Activated CD8-positive, alpha-beta T cell treated with anti-CD3 and anti-CD28 coated beads for 36 hours (primary cell): ENCODE results near the gene CXXC5. TPM values are rescaled to one million over a fixed set of nuclear protein-coding genes. Genes with fewer than 3 reads are reported as not detected.

ENCODE experiments used
- ATAC-seq: fragments of 200-7000 bp; cut with Tn5 transposase; one replicate; pipeline ENCODE4 v1.10.0; 2021; ENCODE audit warnings: mild to moderate bottlenecking, moderate library complexity
- CTCF ChIA-PET: fragments of 350-600 bp; sonication (Branson Sonifier 250); formaldehyde crosslinking; loops from one replicate; lab custom pipeline; 2021; ENCODE audit warnings: antibody characterized with exemption; lab: Charles Lee
- POLR2A ChIA-PET: fragments of 350-600 bp; sonication (Branson Sonifier 250); formaldehyde crosslinking; loops from one replicate; lab custom pipeline; 2021; ENCODE audit warnings: antibody characterized with exemption; lab: Charles Lee
- DNase-seq: peaks from one replicate; pipeline ENCODE4 v3.0.0-alpha.2; 2020
- H3K27ac Mint-ChIP-seq: one replicate; pipeline ENCODE4 v1.8.0; 2021; ENCODE audit warnings: mild to moderate bottlenecking, mixed read lengths
- H3K27me3 Mint-ChIP-seq: one replicate; pipeline ENCODE4 v1.8.0; 2021; ENCODE audit warnings: mixed read lengths
- H3K36me3 Mint-ChIP-seq: one replicate; pipeline ENCODE4 v1.8.0; 2021; ENCODE audit warnings: low read depth, mixed read lengths
- H3K4me1 Mint-ChIP-seq: one replicate; pipeline ENCODE4 v1.8.0; 2021; ENCODE audit warnings: low read depth, mixed read lengths
- H3K4me3 Mint-ChIP-seq: one replicate; pipeline ENCODE4 v1.8.0; 2021; ENCODE audit warnings: mild to moderate bottlenecking, moderate library complexity, mixed read lengths
- H3K9me3 Mint-ChIP-seq: one replicate; pipeline ENCODE4 v1.8.0; 2021; ENCODE audit warnings: mixed read lengths
- intact Hi-C: fragments of 100-400 bp; cut with micrococcal nuclease; formaldehyde crosslinking; loops from one replicate; pipeline ENCODE4 v1.10.0; 2022
- total RNA-seq, 2 experiments: library from RNA; stranded (reverse); gene quantifications; one replicate each; pipeline ENCODE4 v1.2.3, GENCODE V29; 2021
- TF ChIP-seq, protein P1 (sequence below): fragments of 200-600 bp; IDR thresholded peaks from one replicate; pipeline ENCODE4 v1.8.0; 2022; ENCODE audit warnings: antibody characterized with exemption, mild to moderate bottlenecking

Gene CXXC5
- total RNA-seq, 2 experiments from 2014 or later: 3.5 to 4.3 TPM

DNA sequence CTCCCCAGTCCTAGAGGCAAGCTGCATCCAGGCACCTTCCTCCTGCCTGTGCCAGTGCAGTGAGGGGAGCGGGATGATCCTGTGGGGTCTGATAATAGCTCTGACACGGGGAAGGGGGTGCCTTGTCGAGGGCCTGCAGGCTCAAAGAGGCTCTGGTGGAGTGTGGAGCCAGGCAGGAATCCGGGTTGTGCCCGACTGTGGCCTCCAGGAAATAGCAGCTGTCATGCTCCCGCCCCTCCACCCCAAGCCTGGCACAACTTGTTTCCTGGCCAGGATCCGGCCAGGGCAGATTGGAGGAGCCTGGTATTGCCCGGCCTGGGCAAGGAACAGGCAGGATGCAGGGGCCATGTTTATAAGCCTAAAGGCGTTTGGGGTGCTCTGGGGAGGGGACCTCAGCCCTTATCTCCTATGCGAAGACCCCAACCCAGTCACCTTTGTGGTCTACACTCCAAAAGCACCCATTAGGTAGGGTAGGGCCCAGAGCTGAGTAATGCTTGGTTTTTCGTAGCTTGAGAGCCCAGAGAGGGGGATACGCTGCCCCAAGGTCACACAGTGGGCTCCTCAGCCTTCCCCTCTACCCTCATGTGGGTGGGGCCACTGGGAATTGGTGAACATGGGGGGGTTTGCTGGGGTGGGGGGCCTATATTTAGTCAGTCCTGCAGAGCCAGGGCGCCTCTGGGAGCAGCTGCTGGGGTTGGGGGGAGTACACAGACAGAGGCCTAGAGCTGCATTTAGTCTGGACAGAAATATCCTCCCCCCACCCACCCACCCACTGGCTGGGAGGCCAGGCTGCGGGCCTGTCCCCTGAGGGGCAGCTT lies 12.2 kb downstream of the CXXC5 start:
- ChIA-PET POLR2A (interaction anchor here (1.1 to 2.1 kb wide), 3 partner anchors 8 to 12 kb away, joined by 3 to 7 read pairs (median 4); partner anchors contain the start of gene CXXC5), CTCF (interaction anchor here (1.2 to 2.7 kb wide), 2 partner anchors 10 to 105 kb away, joined by 4 to 6 read pairs; no protein-coding TSS in a partner anchor)
- intact Hi-C loops: no loop called here
- H3K27ac Mint-ChIP-seq: no peak overlapping the region
- no peaks in the 10 kb centered on the region for H3K36me3 Mint-ChIP-seq
- H3K4me1 Mint-ChIP-seq: peaks cover 37% of the 10 kb centered on the region
- H3K4me3 Mint-ChIP-seq: no peak overlapping the region
- ATAC-seq (no peak), DNase-seq (no peak)
- H3K27me3 Mint-ChIP-seq: peaks cover 4% of the 10 kb centered on the region
- H3K9me3 Mint-ChIP-seq: no peaks in the 10 kb centered on the region
- TF ChIP-seq, protein P1, sequence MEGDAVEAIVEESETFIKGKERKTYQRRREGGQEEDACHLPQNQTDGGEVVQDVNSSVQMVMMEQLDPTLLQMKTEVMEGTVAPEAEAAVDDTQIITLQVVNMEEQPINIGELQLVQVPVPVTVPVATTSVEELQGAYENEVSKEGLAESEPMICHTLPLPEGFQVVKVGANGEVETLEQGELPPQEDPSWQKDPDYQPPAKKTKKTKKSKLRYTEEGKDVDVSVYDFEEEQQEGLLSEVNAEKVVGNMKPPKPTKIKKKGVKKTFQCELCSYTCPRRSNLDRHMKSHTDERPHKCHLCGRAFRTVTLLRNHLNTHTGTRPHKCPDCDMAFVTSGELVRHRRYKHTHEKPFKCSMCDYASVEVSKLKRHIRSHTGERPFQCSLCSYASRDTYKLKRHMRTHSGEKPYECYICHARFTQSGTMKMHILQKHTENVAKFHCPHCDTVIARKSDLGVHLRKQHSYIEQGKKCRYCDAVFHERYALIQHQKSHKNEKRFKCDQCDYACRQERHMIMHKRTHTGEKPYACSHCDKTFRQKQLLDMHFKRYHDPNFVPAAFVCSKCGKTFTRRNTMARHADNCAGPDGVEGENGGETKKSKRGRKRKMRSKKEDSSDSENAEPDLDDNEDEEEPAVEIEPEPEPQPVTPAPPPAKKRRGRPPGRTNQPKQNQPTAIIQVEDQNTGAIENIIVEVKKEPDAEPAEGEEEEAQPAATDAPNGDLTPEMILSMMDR: no peak

DNA sequence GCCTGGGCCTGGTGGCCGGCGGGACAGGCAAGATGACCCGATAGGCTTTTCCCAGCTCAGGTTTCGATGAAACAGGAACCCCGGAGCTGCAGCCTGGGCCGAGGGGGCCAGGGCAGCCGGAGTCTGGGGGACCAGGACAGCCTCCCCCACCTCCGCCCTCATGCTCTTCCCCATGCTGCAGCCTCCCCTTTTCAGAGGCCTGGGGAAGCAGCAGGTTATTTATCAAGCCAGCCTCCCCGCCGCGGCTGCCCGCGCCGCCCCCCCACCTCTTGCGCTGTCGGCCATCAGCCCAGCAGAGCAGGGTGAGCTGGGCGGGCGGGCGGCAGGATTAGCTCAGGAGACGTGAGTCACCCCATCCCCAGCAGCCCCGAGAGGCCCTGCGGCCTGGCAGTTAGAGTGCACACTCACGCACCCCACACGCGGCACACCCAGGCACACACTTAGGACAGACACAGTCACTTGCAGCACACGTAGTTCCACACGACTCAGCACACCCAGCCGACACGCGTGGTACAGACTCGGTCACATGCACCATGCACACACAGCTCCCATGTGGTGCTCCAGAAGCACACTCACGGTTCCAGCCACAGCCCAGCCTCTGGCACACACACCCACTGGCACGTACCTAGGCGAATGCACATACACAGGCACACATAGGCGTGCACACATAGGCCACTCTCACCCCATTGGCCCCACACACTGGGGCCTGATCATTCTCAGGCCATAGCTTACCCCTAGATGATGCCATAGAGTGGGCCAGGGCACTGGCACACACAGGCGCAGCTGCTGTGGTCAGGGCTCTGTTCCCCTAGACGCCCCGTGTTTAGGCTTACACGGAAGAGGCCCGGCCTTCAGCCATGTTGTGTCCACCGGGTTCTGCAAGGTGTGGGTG lies 13.0 kb downstream of the CXXC5 start:
- Mint-ChIP-seq H3K9me3 (no peaks in the 10 kb centered on the region), H3K27me3 (peaks cover 3% of the 10 kb centered on the region), H3K36me3 (no peaks in the 10 kb centered on the region), H3K4me1 (peaks cover 37% of the 10 kb centered on the region), H3K27ac (peak overlapping the region; percentile 52), H3K4me3 (no peak overlapping the region)
- DNase-seq (no peak), ATAC-seq (peak; percentile 32)
- TF ChIP-seq, protein P1: no peak
- intact Hi-C loops: no loop called here
- CTCF ChIA-PET: interaction anchor here (0.9 kb wide), 1 partner anchor 28 kb away, joined by 3 read pairs; no protein-coding TSS in a partner anchor
- POLR2A ChIA-PET: interaction anchor here (0.6 to 2.1 kb wide), 4 partner anchors 9 to 57 kb away, joined by 3 to 7 read pairs (median 4); partner anchors contain the start of gene CXXC5

DNA sequence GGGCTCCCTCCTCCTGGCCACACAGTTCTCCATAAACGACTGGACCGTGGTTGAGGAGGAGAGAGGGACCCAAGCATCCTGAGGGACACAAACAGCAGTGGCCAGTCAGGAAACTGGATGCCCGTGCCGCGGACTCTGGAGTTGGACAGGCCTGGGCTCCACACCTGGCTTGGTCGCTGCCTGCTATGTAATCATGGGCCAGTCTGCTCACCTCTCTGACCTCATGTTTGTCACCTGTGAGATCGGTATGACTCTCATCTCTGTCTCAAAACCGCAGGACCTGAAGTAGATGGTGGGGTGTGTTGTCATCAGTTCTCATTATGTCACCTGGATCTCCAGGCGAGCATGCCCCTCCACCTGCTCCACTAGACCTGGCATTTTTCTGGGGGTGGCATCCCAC lies 14.5 kb downstream of the CXXC5 start:
- no peaks in the 10 kb centered on the region for H3K36me3 Mint-ChIP-seq
- CTCF ChIA-PET: no interaction called here
- POLR2A ChIA-PET: interaction anchor here (0.6 to 1.2 kb wide), 3 partner anchors 8 to 58 kb away, joined by 3 to 4 read pairs (median 3); no protein-coding TSS in a partner anchor
- peaks cover 3% of the 10 kb centered on the region for H3K27me3 Mint-ChIP-seq
- H3K27ac Mint-ChIP-seq: no peak overlapping the region
- DNase-seq (no peak), ATAC-seq (no peak)
- TF ChIP-seq, protein P1: no peak
- H3K9me3 Mint-ChIP-seq: no peaks in the 10 kb centered on the region
- no peak overlapping the region for H3K4me3 Mint-ChIP-seq
- H3K4me1 Mint-ChIP-seq: peaks cover 45% of the 10 kb centered on the region
- intact Hi-C loops: no loop called here

DNA sequence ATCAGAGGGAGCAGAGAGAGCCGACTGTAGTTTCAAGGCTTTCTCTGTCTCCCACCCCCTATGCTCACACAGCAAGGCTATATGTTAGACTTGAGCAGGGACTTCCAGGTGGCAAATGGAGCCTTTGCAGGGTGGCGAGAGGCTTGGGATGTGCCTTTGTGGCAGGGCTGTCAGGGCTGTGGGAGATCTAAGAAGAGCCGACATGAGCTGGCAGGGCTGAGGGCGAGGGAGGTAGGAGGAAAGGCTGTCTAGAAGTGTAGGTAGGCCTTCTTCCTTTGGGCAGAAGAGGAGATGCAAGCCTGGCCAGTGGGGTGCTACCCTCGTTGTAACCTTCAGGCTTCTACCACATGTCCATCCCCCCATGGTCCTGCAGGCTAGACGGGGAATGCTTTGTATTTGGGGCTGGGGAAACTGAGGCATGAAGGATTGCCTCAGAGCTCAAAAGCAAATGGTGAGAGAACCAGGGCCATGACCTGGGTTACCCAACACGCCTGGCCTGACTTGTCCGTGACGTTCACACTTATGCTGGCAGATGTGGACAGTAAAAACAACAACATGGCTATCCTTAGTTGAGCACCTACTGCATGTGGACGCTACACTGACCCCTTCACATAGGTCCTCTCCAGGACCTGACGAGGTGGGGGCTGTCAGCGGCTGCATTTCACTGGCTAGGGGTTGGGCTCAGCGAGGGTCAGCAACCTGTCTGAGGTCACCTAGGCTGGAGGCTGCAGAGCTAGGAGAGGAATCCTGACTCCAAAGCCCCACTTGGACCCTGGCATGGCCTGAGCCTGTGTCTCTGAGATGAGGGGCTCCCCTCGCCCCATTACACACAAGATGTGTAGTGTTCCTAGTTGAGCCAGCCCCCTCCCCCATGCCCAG lies 15.3 kb downstream of the CXXC5 start:
- ChIA-PET CTCF (no interaction called here), POLR2A (interaction anchor here (0.6 to 1.2 kb wide), 4 partner anchors 9 to 37 kb away, joined by 3 to 4 read pairs (median 4); no protein-coding TSS in a partner anchor)
- Mint-ChIP-seq H3K36me3 (no peaks in the 10 kb centered on the region), H3K27me3 (peaks cover 3% of the 10 kb centered on the region), H3K27ac (no peak overlapping the region), H3K9me3 (no peaks in the 10 kb centered on the region), H3K4me3 (no peak overlapping the region), H3K4me1 (peaks cover 44% of the 10 kb centered on the region)
- TF ChIP-seq, protein P1: no peak
- intact Hi-C loops: no loop called here
- ATAC-seq: no peak
- no peak for DNase-seq
